MCF 10A (cell line): ENCODE measurements around the gene ATMIN. TPM values are rescaled to one million over a fixed set of nuclear protein-coding genes. Genes with fewer than 3 reads are reported as not detected.

Experiments used
- BruUV-seq: library from RNA; stranded (reverse); fragments of 400-500 nt; replicated peaks from 2 replicates; lab custom pipeline; 2021; lab: Mats Ljungman, UMichigan
- CTCF ChIA-PET: fragments of 300-600 bp; sonication (Branson Sonifier 250); formaldehyde crosslinking; extraction: SDS; loops from one replicate; lab custom pipeline; 2021; ENCODE audit warnings: antibody characterized with exemption, inconsistent platforms; lab: Yijun Ruan, JAX
- POLR2A ChIA-PET: fragments of 300-600, 350-650 bp; sonication (Branson Sonifier 250); formaldehyde crosslinking; extraction: SDS; loops from one replicate; lab custom pipeline; 2020; ENCODE audit warnings: antibody characterized with exemption, inconsistent platforms; lab: Yijun Ruan, JAX
- DNase-seq: peaks from one replicate; pipeline ENCODE4 v3.0.0-alpha.2; 2018; ENCODE audit not compliant: unreplicated experiment
- H3K27ac Mint-ChIP-seq: one replicate; pipeline ENCODE4 v1.8.0; 2022; ENCODE audit warnings: mild to moderate bottlenecking, low read depth, mixed read lengths; ENCODE audit not compliant: unreplicated experiment
- H3K27me3 Mint-ChIP-seq: one replicate; pipeline ENCODE4 v1.8.0; 2022; ENCODE audit warnings: mixed read lengths; ENCODE audit not compliant: insufficient read depth, unreplicated experiment
- H3K36me3 Mint-ChIP-seq: one replicate; pipeline ENCODE4 v1.8.0; 2022; ENCODE audit warnings: mild to moderate bottlenecking, moderate library complexity, mixed read lengths; ENCODE audit not compliant: insufficient read depth, unreplicated experiment
- H3K4me1 Mint-ChIP-seq: one replicate; pipeline ENCODE4 v1.8.0; 2022; ENCODE audit warnings: mixed read lengths; ENCODE audit not compliant: insufficient read depth, unreplicated experiment
- H3K4me3 Mint-ChIP-seq: one replicate; pipeline ENCODE4 v1.8.0; 2022; ENCODE audit warnings: mild to moderate bottlenecking, moderate library complexity, mixed read lengths; ENCODE audit not compliant: unreplicated experiment
- H3K9me3 Mint-ChIP-seq: one replicate; pipeline ENCODE4 v1.8.0; 2022; ENCODE audit warnings: mixed read lengths; ENCODE audit not compliant: unreplicated experiment
- CTCF ChIP-seq: fragments of 200-600 bp; IDR thresholded peaks from one replicate; pipeline ENCODE4 v1.8.0; 2022; ENCODE audit warnings: antibody characterized with exemption, mild to moderate bottlenecking; ENCODE audit not compliant: unreplicated experiment
- intact Hi-C: fragments of 100-400 bp; cut with micrococcal nuclease; formaldehyde crosslinking; loops from 2 replicates; pipeline ENCODE4 v1.14.1; 2022
- total RNA-seq: library from RNA; stranded (reverse); gene quantifications from 2 replicates; pipeline ENCODE4 v1.2.3, GENCODE V29; 2022

The ATMIN gene
- total RNA-seq, 1 experiment from 2014 or later: 33.8 TPM

GRCh38 chr16:81018496-81018895, 17.1 kb upstream of the ATMIN start:
- Mint-ChIP-seq H3K36me3 (peaks cover 59% of the 10 kb centered on the region), H3K27ac (no peak overlapping the region), H3K27me3 (no peaks in the 10 kb centered on the region), H3K4me3 (no peak overlapping the region), H3K9me3 (no peaks in the 10 kb centered on the region), H3K4me1 (no peaks in the 10 kb centered on the region)
- DNase-seq: no peak
- no peak for TF ChIP-seq CTCF
- ChIA-PET CTCF (interaction anchor here (0.5 to 1.6 kb wide), 8 partner anchors 10 to 19 kb away, joined by 3 to 12 read pairs (median 4); no protein-coding TSS in a partner anchor), POLR2A (interaction anchor here (0.6 to 1.6 kb wide), 3 partner anchors 16 to 278 kb away, joined by 3 to 4 read pairs (median 3); no protein-coding TSS in a partner anchor)
- intact Hi-C loops: no loop called here
- no TSS peak for BruUV-seq

- ChIA-PET POLR2A (interaction anchor here (0.6 kb wide), 1 partner anchor 11 kb away, joined by 3 read pairs; no protein-coding TSS in a partner anchor), CTCF (interaction anchor here (1.2 kb wide), 1 partner anchor 8 kb away, joined by 4 read pairs; no protein-coding TSS in a partner anchor)
- H3K27me3 Mint-ChIP-seq: no peaks in the 10 kb centered on the region
- H3K27ac Mint-ChIP-seq: no peak overlapping the region
- no TSS peak for BruUV-seq
- intact Hi-C loops: no loop called here
- no peaks in the 10 kb centered on the region for H3K9me3 Mint-ChIP-seq
- peaks cover 25% of the 10 kb centered on the region for H3K36me3 Mint-ChIP-seq
- no peaks in the 10 kb centered on the region for H3K4me1 Mint-ChIP-seq
- DNase-seq: no peak
- no peak for TF ChIP-seq CTCF
- no peak overlapping the region for H3K4me3 Mint-ChIP-seq
These were observed 9.2 kb upstream of the ATMIN start for GRCh38 chr16:81026429-81026828.

- ChIA-PET CTCF (interaction anchor here (0.5 to 1.0 kb wide), 7 partner anchors 10 to 1031 kb away, joined by 3 to 8 read pairs (median 4); no protein-coding TSS in a partner anchor), POLR2A (interaction anchor here (1.0 to 2.3 kb wide), 2 partner anchors 10 to 24 kb away, joined by 3 to 7 read pairs; partner anchors contain the start of genes CENPN and CMC2)
- Mint-ChIP-seq H3K27me3 (no peaks in the 10 kb centered on the region), H3K27ac (no peak overlapping the region), H3K9me3 (no peaks in the 10 kb centered on the region), H3K4me3 (no peak overlapping the region), H3K36me3 (peaks cover 22% of the 10 kb centered on the region), H3K4me1 (no peaks in the 10 kb centered on the region)
- no peak for TF ChIP-seq CTCF
- intact Hi-C loops: loop anchor here (10.0 kb wide), 2 partner anchors 165 to 285 kb away; partner anchors contain the start of gene GAN
- no TSS peak for BruUV-seq
- DNase-seq: no peak
These were observed 5.6 kb upstream of the ATMIN start for GRCh38 chr16:81029930-81030604.
